GM18951 (cell line): ENCODE measurements around the gene FYCO1.

Source experiments
- POLR2A ChIP-seq: IDR thresholded peaks from 4 replicates; pipeline ENCODE4 v1.6.1; 2011; ENCODE audit warnings: mild to moderate bottlenecking; ENCODE audit not compliant: insufficient read length, insufficient read depth; ENCODE audit errors: extremely low read depth
- in situ Hi-C: fragments of 300-500 bp; cut with MboI; formaldehyde crosslinking; loops from one replicate; pipeline ENCODE4 v1.12.0; 2022; ENCODE audit warnings: low sequenced_read_pairs, mixed read lengths, inconsistent platforms; ENCODE audit not compliant: unreplicated experiment

The FYCO1 gene

DNA sequence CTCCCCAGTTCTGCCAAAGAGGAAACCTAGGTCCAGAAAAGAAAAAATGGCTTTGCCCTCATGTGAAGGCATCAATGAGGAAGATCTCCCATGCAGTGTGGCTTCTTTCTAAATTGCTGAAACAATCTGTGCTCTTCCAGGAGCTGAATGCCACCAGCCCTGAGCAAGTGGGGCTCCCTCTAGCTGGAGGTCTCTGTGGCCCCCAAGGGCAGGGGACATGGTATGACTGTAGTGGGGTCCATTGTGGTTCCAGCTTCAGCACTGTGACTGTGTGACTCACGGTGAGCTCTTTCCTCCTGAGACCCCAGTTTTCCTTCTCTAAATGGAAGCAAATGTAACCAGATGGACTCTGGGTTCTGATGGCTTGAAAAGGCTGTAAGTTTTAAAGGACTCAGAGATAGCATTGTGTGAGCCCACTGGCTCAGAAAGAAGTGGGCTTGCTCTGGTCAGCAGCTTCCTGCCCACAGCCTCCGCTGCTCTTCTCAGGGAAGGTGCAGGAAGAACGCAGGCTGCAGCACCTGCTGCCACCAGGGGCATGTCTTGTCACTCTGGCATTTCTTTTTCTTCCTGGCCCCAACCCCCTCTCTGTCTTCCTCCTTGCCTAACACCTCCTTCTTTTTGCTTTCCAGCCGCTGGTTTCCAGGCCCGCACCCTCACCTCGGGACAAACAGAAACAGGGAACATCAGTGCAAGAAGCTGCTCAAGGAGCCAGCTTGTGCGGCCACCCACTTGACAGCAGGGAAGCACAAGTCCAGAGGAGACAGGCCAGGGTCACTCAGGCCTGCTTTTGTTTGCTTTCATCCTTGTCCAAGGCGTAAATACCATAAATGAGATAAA, 58.2 kb downstream of the FYCO1 start:
- no peak for TF ChIP-seq POLR2A
- in situ Hi-C loops, result loop anchor here (25.0 kb wide), 2 partner anchors 275 to 425 kb away; partner anchors contain the start of gene CCR1

DNA sequence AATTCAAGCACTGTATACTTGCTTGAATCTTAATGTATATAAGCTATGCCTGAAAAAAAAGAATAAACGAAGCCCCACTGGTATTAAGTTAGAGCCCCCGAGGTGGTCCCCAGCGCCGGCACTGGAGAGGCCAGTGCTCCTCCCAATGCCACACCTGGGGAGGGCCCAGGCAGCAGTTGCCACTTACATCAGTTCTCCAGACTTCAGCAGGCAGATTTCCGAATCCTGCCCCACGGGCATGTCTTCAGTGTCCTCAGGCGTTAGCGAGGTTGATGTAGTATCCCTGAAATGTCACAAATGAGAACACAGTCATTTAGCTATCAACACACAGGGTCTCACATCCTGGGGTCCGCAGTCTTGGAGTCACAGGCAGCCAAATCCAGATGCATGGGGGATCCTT, 59.4 kb downstream of the FYCO1 start:
- in situ Hi-C loops, result loop anchor here (25.0 kb wide), 2 partner anchors 276 to 424 kb away; partner anchors contain the start of gene CCR1
- TF ChIP-seq POLR2A, result no peak

DNA sequence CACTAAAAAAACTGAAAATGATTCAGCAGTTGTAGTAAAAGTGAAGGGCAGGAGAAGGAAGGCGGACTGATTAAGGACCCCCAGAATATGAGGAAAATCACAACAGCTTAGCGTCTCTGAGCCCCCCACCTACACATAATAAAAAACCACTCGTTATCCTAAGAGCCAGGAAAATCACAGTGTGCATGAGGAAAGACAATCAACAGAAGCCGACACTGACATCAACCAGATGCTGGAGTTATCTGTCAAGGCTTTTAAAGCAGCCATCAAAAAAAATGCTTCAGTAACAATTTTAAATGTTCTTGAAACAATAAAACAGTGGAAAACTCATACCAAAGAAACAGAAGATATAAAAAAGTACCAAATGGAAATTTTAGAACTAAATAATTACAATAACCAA, 62.0 kb downstream of the FYCO1 start:
- in situ Hi-C loops, result loop anchor here (25.0 kb wide), 2 partner anchors 279 to 421 kb away; partner anchors contain the start of gene CCR1
- TF ChIP-seq POLR2A, result no peak

DNA sequence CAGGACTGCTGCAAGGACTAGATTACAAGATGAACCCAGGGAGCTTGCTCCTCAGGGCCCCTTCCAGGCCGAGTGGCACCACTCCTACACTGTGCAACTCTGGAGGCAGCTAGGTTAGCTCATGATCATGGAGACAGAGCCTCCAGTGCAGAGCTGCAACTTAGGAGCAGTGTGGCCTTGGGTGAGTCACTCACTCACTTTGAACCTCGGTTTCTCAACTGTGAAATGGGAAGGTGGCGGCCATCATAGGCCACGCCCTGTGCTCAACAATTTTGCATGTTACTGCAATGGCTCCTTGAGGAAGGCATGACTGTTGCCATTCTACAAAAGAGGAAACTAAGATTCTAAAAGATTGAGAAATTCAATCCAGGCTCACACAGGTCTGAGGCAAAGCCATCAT, 63.5 kb downstream of the FYCO1 start:
- TF ChIP-seq POLR2A, result no peak
- in situ Hi-C loops, result loop anchor here (25.0 kb wide), 2 partner anchors 280 to 420 kb away; partner anchors contain the start of gene CCR1

DNA sequence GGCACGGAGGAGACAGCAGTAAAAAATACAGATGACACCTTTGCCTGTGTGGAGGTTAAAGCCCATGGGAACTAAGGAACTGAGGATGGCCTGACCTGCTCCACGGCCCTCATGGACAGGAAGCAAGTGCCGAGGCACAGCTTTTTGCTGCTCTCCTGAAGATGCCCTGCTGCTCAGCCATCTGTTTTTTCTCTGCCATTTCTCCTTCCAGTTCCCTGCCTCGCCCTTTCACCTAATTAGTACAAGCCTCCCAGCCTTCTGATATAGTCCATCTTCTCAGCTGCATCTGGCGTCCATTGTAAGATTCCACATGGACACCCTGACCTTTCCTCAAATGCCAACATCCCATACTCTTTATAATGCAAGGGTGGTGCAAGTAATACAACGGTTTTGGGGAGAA, 64.1 kb downstream of the FYCO1 start:
- in situ Hi-C loops, result loop anchor here (25.0 kb wide), 2 partner anchors 281 to 419 kb away; partner anchors contain the start of gene CCR1
- TF ChIP-seq POLR2A, result no peak

DNA sequence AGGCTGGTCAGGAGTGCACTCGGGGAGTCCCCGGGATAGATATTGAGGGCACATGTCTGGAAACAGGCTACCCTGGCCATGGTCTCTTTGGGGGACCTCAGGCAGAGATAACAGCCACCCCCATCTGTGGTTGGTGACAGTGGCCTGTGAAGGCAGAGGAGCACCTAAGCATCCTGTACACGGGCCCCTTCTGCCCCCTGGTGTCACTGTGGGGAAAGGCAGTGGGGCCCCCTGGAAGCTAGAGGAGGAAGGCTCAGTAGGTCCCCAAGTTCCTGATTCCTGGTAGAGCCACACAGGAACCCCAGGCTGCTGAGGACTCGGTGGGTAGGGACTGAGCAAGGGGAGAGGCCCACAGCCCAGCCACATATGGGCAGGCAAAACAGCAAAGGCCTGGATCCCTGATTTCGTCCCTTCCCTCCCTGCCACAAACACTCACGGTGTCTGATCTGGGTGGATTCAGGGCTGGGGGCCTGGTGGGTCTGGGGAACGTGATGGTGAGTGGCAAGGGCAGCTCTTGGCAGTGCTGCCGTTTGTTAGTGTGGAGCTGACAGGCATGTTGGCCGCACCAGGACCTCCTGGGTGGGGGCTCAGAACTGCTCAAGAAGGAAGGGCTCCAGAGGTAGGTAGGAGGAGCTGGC, 66.5 kb downstream of the FYCO1 start:
- in situ Hi-C loops, result loop anchor here (25.0 kb wide), 2 partner anchors 283 to 417 kb away; partner anchors contain the start of gene CCR1
- no peak for TF ChIP-seq POLR2A

DNA sequence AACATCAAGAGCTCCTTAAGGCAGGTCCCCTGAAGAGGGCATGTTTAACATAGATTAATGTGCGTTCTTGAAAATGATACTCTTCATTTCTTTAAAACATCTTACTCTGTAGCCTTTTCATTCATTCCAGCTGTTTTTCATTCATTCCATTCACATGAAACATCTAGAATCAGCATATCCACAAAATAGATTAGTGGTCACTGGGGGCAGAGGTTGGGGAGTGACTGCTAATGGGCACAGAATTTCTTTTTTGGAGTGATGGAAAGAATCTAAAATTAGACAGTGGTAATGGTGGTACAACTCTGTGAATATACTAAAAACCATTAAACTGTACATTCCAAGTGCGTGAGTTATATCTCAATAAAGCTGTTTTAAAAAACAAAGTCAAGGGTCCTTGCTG, 67.7 kb downstream of the FYCO1 start:
- TF ChIP-seq POLR2A, result no peak
- in situ Hi-C loops, result loop anchor here (25.0 kb wide), 2 partner anchors 284 to 416 kb away; partner anchors contain the start of gene CCR1

DNA sequence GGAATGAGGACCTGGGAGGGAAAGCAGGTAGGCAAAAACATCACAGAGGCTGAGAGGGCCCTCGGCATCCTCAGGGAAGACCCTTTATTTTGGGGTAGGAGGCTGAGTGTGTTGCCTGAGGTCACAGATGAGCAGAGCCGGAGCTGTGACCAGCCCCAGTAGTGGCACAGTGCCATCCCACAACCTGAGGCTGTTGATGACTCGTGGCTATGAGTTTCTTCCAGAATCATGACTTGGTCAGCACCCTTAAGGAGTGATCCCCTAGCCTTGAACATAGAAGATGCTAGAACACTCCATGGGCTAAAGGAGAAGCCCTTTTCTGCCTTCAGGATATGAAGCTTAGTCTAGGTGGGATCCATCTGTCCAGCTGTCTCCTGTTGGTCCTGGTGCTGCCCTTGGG, 71.9 kb downstream of the FYCO1 start:
- no peak for TF ChIP-seq POLR2A
- in situ Hi-C loops, result loop anchor here (5.0 kb wide), 1 partner anchor 171 kb away; no protein-coding TSS in a partner anchor

DNA sequence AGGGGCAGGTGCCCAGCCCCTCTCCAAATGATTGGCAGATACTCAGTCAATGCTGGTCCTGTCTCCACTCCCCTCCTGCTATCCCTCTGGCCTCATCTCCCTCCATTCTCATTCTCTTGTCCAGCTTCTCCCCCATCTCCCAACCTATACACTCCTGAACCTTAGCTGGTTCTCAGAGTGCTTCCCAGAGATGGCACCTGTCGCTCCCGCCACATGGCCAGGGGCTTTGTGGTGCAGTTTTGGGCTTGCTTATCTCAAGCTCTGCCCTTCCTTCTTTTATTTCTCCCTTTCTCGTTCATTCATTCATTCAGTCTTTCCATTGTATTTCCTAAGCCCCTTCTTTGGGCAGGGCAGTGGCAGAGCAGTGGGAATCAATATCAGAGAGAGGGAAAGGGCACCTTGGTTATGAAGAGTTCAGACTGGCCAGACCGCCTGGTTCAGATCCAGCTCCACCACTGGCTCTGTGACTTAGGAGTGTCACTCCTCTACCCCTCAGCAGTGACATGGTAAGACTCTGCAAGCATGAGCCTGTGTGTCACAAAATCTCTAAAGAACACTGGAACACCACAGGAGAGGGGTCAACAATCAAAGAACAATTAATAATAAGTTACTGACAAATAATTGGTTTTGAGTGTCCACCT, 72.6 kb downstream of the FYCO1 start:
- in situ Hi-C loops, result loop anchor here (5.0 kb wide), 1 partner anchor 171 kb away; no protein-coding TSS in a partner anchor
- TF ChIP-seq POLR2A, result no peak

DNA sequence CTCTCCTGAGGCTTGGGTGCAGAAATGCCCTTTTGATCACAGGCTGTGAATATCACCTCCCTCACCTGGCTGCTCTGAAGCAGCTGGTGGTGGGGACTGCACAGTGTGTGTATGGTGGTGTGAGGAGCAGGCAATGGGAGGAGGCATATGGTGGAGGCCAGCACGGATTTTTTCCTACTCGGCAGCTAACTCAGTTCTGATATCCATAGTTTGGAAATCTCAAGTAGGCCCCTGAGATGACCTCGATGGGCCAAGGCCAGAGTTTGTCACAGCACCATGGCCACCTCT, 73.6 kb downstream of the FYCO1 start:
- in situ Hi-C loops, result loop anchor here (5.0 kb wide), 1 partner anchor 170 kb away; no protein-coding TSS in a partner anchor

DNA sequence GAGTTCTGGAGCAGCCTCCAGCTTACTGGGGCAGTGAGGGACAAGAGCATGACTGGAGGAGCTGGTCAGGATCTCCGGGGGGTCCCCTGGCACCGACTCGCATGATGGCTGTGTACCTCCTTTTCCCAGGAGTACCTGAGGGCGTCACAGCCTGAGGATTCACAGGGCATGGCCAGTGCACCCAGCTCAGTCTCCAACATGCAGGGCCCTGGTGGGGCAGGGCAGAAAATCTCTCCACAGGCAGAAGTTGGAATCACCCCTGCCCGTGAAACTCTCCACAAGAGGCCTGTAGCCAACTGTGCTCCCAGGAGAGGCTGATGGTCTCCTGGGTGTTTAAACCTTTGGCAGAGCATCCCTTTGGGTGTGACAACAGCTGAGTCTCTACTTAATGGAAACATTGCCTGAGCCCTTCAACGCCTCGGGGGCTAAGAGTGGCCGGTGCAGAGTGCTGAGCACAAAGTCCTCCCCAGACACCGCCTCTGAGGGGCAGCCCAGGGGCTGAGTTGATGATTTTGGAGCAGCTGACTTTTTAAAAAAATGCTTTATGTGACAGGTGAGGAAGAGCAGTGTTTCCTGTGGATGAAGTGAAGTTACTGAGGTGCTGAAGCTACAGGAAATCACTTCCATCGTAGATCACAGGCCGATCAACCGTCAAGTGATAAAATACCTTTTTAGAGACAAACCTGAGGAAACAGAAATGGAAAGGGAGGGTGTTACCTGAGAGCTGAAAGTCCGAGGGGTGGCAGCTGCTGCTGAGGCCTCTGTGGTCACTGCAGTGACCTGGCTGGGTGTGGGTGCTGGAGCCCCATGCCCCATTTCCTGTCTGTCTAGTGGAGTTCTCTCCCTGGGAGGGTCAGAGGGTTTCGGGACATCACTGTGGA, 74.2 kb downstream of the FYCO1 start:
- TF ChIP-seq POLR2A, result no peak
- in situ Hi-C loops, result loop anchor here (5.0 kb wide), 1 partner anchor 169 kb away; no protein-coding TSS in a partner anchor

More for the DNA sequence above, 73.6 kb downstream of the FYCO1 start:
- TF ChIP-seq POLR2A, result no peak
